ENCODE results near the gene PRR12. TPM values are rescaled to one million over a fixed set of nuclear protein-coding genes. Genes with fewer than 3 reads are reported as not detected.

The PRR12 gene
- total and polyA plus RNA-seq, 9 of the 15 experiments (the other 6 are each of a cell fraction or from before 2014, with no cell fraction given) = 0.01 to 21.1 (median 0.98) TPM

DNA sequence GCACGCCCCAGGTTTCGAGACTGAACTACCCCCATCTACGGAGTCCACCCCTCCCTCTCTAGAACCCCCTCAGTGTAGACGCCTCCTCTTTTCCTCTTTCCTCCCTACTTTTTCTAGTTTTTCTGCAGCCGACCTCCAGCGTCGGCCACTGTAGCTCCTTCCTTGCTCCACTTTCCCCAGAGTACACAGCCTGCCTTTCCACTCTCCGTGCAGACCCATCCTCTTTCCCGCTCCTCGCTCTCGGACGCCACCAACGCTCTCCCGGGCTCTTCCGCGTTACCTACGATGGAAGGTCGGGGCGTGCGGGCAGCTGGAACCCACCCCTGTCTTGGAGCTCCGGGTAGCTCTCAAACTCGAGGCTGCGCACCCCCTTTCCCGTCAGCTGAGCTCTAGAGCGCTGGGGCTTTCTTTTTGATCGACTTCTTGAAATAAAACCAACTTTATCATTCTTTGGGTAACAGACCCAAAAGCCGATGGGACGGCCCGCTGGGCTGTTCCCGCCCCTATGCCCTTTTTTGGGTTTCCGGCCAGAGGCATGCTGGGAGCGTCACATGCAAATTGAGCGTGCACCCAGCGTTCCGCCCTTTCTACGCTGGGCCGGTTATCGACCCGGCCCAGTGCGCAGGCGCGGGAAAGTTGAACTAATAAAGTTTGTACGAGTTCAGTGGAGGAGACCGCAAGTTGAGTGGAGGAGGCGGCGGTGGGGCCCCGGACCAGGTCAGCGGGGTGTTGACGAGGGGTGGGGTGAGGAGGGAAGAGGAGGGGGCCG, 74.6 kb downstream of the PRR12 start, which contains the start of the genes BCL2L12 and IRF3 (continued):
- TF ChIP-seq, protein P1, sequence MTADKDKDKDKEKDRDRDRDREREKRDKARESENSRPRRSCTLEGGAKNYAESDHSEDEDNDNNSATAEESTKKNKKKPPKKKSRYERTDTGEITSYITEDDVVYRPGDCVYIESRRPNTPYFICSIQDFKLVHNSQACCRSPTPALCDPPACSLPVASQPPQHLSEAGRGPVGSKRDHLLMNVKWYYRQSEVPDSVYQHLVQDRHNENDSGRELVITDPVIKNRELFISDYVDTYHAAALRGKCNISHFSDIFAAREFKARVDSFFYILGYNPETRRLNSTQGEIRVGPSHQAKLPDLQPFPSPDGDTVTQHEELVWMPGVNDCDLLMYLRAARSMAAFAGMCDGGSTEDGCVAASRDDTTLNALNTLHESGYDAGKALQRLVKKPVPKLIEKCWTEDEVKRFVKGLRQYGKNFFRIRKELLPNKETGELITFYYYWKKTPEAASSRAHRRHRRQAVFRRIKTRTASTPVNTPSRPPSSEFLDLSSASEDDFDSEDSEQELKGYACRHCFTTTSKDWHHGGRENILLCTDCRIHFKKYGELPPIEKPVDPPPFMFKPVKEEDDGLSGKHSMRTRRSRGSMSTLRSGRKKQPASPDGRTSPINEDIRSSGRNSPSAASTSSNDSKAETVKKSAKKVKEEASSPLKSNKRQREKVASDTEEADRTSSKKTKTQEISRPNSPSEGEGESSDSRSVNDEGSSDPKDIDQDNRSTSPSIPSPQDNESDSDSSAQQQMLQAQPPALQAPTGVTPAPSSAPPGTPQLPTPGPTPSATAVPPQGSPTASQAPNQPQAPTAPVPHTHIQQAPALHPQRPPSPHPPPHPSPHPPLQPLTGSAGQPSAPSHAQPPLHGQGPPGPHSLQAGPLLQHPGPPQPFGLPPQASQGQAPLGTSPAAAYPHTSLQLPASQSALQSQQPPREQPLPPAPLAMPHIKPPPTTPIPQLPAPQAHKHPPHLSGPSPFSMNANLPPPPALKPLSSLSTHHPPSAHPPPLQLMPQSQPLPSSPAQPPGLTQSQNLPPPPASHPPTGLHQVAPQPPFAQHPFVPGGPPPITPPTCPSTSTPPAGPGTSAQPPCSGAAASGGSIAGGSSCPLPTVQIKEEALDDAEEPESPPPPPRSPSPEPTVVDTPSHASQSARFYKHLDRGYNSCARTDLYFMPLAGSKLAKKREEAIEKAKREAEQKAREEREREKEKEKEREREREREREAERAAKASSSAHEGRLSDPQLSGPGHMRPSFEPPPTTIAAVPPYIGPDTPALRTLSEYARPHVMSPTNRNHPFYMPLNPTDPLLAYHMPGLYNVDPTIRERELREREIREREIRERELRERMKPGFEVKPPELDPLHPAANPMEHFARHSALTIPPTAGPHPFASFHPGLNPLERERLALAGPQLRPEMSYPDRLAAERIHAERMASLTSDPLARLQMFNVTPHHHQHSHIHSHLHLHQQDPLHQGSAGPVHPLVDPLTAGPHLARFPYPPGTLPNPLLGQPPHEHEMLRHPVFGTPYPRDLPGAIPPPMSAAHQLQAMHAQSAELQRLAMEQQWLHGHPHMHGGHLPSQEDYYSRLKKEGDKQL (CRISPR knock-in tag; IDR thresholded peaks at IDR 0.05; ENCODE audit: borderline replicate concordance) = no peak
- 0 out of 2 replicates have a peak, but pooled peaks have one; percentile 28 for TF ChIP-seq CC2D1A (IDR thresholded peaks at IDR 0.05)
- TF ChIP-seq, protein P2, sequence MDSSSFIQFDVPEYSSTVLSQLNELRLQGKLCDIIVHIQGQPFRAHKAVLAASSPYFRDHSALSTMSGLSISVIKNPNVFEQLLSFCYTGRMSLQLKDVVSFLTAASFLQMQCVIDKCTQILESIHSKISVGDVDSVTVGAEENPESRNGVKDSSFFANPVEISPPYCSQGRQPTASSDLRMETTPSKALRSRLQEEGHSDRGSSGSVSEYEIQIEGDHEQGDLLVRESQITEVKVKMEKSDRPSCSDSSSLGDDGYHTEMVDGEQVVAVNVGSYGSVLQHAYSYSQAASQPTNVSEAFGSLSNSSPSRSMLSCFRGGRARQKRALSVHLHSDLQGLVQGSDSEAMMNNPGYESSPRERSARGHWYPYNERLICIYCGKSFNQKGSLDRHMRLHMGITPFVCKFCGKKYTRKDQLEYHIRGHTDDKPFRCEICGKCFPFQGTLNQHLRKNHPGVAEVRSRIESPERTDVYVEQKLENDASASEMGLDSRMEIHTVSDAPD (CRISPR knock-in tag; IDR thresholded peaks at IDR 0.05) = no peak
- no peak for TF ChIP-seq SIN3B (IDR thresholded peaks at IDR 0.05; ENCODE audit: low read depth)
- TF ChIP-seq ZC3H8 (IDR thresholded peaks at IDR 0.05) = no peak
- TF ChIP-seq, protein P3, sequence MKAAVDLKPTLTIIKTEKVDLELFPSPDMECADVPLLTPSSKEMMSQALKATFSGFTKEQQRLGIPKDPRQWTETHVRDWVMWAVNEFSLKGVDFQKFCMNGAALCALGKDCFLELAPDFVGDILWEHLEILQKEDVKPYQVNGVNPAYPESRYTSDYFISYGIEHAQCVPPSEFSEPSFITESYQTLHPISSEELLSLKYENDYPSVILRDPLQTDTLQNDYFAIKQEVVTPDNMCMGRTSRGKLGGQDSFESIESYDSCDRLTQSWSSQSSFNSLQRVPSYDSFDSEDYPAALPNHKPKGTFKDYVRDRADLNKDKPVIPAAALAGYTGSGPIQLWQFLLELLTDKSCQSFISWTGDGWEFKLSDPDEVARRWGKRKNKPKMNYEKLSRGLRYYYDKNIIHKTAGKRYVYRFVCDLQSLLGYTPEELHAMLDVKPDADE (conservative IDR thresholded peaks at IDR 0.05; ENCODE audit: control insufficient read depth, low read depth, low read length) = no peak
- no peak for TF ChIP-seq ZNF165 (CRISPR knock-in tag; IDR thresholded peaks at IDR 0.05; ENCODE audit: borderline replicate concordance)
- no peak for TF ChIP-seq MIER1 (IDR thresholded peaks at IDR 0.05; ENCODE audit: low read depth)
- no peak for TF ChIP-seq SAFB (IDR thresholded peaks at IDR 0.05; ENCODE audit: borderline replicate concordance, low read depth, low read length)
- no peak for TF ChIP-seq TRIM28 (IDR thresholded peaks at IDR 0.05)
- TF ChIP-seq CBX8 (IDR thresholded peaks at IDR 0.05; ENCODE audit: borderline replicate concordance, extremely low read depth, low read depth, low read length, poor library complexity, severe bottlenecking) = no peak
- TF ChIP-seq SRF (CRISPR knock-in tag; IDR thresholded peaks at IDR 0.05) = peak; percentile 99 to 100
- no peak for TF ChIP-seq JUN (IDR thresholded peaks at IDR 0.05; ENCODE audit: borderline replicate concordance, low read depth, low read length)
- TF ChIP-seq JUN (CRISPR knock-in tag; IDR thresholded peaks at IDR 0.05; ENCODE audit: borderline replicate concordance) = no peak
- no peak for TF ChIP-seq ZNF175 (CRISPR knock-in tag; IDR thresholded peaks at IDR 0.05; ENCODE audit: low read depth)
- no peak for TF ChIP-seq MAFF (IDR thresholded peaks at IDR 0.05; ENCODE audit: low read length)
- no peak for TF ChIP-seq EWSR1 (IDR thresholded peaks at IDR 0.05; ENCODE audit: borderline replicate concordance, low read depth, partially characterized antibody)
- TF ChIP-seq ZNF311 (CRISPR knock-in tag; IDR thresholded peaks at IDR 0.05) = no peak

All from K562 (cell line).